Naive thymus-derived CD4-positive, alpha-beta T cell (primary cell): ENCODE results near the gene ACOX1. TPM values are rescaled to one million over a fixed set of nuclear protein-coding genes. Genes with fewer than 3 reads are reported as not detected.

Experiments
- ATAC-seq: fragments of 150-1000 bp; cut with Tn5 transposase; 2 replicates; pipeline ENCODE4 v1.10.0; 2021; ENCODE audit warnings: mild to moderate bottlenecking, moderate library complexity
- CTCF ChIA-PET: fragments of 350-600 bp; sonication (Branson Sonifier 250); formaldehyde crosslinking; loops from one replicate; lab custom pipeline; 2021; ENCODE audit warnings: antibody characterized with exemption; lab: Charles Lee
- POLR2A ChIA-PET: fragments of 350-600 bp; sonication (Branson Sonifier 250); formaldehyde crosslinking; loops from one replicate; lab custom pipeline; 2021; ENCODE audit warnings: antibody characterized with exemption, inconsistent platforms; lab: Charles Lee
- DNase-seq, 9 donors: peaks; one replicate each; pipeline versions ENCODE4 v3.0.0 to v3.0.0-alpha.2; 2020 to 2022; ENCODE audit warnings: mixed read lengths in 1 of 9
- H3K27ac ChIP-seq: one replicate; pipeline ENCODE4 v1.7.0; 2013; ENCODE audit warnings: mild to moderate bottlenecking, low read depth, low read length, moderate library complexity
- H3K27me3 ChIP-seq, 2 donors: one replicate each; pipeline ENCODE4 v1.7.0; 2013; ENCODE audit warnings: low read length in 2 of 2, mild to moderate bottlenecking in 2 of 2, moderate library complexity in 2 of 2; ENCODE audit not compliant: control insufficient read depth in 2 of 2, insufficient read depth in 2 of 2
- H3K36me3 ChIP-seq, 3 experiments: 1 replicate in 2 of 3; 2 replicates in 1 of 3; pipeline ENCODE4 v1.7.0; 2013; ENCODE audit warnings: low read length in 3 of 3, mild to moderate bottlenecking in 3 of 3, moderate library complexity in 1 of 3; ENCODE audit not compliant: insufficient read depth in 3 of 3, control insufficient read depth in 2 of 3
- H3K4me1 ChIP-seq, 2 donors: one replicate each; pipeline ENCODE4 v1.7.0; 2013; ENCODE audit warnings: low read length in 2 of 2, mild to moderate bottlenecking in 2 of 2, moderate library complexity in 1 of 2; ENCODE audit not compliant: control insufficient read depth in 2 of 2, insufficient read depth in 2 of 2
- H3K4me3 ChIP-seq: 2 replicates; pipeline ENCODE4 v1.7.0; 2013; ENCODE audit warnings: mild to moderate bottlenecking, low read length
- H3K9me3 ChIP-seq, 3 experiments: 1 replicate in 2 of 3; 2 replicates in 1 of 3; pipeline ENCODE4 v1.7.0; 2013; ENCODE audit warnings: low read length in 3 of 3; ENCODE audit not compliant: control insufficient read depth in 2 of 3
- H3K27ac Mint-ChIP-seq, 9 donors: one replicate each; pipeline ENCODE4 v1.8.0; 2020 to 2022; ENCODE audit warnings: mixed read lengths in 9 of 9, mild to moderate bottlenecking in 8 of 9, moderate library complexity in 5 of 9, inconsistent platforms in 2 of 9
- H3K27me3 Mint-ChIP-seq, 5 donors: one replicate each; pipeline ENCODE4 v1.8.0; 2021 to 2022; ENCODE audit warnings: mixed read lengths in 5 of 5, mild to moderate bottlenecking in 1 of 5
- H3K36me3 Mint-ChIP-seq, 5 donors: one replicate each; pipeline ENCODE4 v1.8.0; 2020 to 2022; ENCODE audit warnings: mixed read lengths in 5 of 5, mild to moderate bottlenecking in 3 of 5, inconsistent platforms in 1 of 5
- H3K4me1 Mint-ChIP-seq, 7 donors: one replicate each; pipeline ENCODE4 v1.8.0; 2020 to 2022; ENCODE audit warnings: mixed read lengths in 7 of 7, mild to moderate bottlenecking in 3 of 7, inconsistent platforms in 1 of 7
- H3K4me3 Mint-ChIP-seq, 10 donors: one replicate each; pipeline ENCODE4 v1.8.0; 2020 to 2022; ENCODE audit warnings: mild to moderate bottlenecking in 10 of 10, mixed read lengths in 10 of 10, moderate library complexity in 6 of 10, inconsistent platforms in 2 of 10
- H3K9me3 Mint-ChIP-seq, 11 donors: one replicate each; pipeline ENCODE4 v1.8.0; 2020 to 2022; ENCODE audit warnings: mixed read lengths in 11 of 11, mild to moderate bottlenecking in 4 of 11, inconsistent platforms in 1 of 11, moderate library complexity in 1 of 11
- intact Hi-C, 2 donors: fragments of 100-400 bp; cut with micrococcal nuclease; formaldehyde crosslinking; loops; one replicate each; pipeline ENCODE4 v1.15.1; 2023
- polyA plus RNA-seq, 2 donors: library from polyadenylated mRNA; unstranded; fragments of 300-500 nt; fragmentation: Illumina TruSeq; gene quantifications; one replicate each; pipeline ENCODE4 v1.2.3, GENCODE V29; 2021
- total RNA-seq, 6 experiments: library from RNA in 5 of 6; stranded (reverse) in 5 of 6; gene quantifications; 1 replicate in 5 of 6; 2 replicates in 1 of 6; pipeline ENCODE4 v1.2.3 and lab custom pipeline; 2021 to 2026

The ACOX1 gene
- total and polyA plus RNA-seq, 7 experiments from 2014 or later: 12.5 to 35.0 (median 30.9) TPM

DNA sequence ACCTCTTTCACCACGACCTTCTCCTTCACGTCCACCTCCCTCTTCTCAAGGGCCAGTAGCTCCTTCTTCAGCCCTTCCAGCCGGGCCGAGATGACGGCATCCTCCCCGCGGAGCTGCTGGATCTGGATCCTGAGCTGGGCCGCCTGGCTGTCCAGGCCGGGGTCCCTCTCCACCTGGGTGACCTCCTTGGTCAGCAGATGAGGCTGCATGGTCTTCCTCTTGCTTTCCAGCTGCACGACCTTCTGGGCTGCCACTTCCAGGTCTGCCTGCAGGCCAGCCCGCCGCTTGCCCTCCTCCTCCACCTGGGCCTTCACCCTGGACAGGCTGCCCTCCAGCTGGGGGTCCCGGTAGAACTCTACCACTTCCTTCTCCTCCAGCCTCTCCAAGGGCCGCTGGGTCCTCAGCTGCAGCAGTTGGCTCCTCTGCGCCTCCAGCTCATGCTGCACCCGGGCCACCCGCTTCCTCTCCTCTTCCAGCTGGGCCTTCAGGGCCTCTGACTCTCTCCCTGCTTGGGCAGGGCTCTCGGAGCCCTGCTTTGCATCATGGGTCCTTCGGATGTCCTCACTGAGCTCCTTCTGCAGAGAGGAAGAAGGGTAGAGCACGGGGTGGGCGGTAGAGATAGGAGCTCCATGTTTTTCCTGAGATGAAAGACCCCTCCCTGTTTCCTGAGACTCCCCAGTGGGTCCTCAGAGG lies 31.1 kb upstream of the ACOX1 start:
- Mint-ChIP-seq H3K27me3 (no peaks in the 10 kb centered on the region), H3K27ac (no peak overlapping the region), H3K4me3 (no peak overlapping the region), H3K9me3 (peaks cover 0 to 3% (median 0%) of the 10 kb centered on the region in 11 donors), H3K4me1 (peaks cover 0 to 15% (median 10%) of the 10 kb centered on the region in 7 donors), H3K36me3 (peaks cover 0 to 4% (median 0%) of the 10 kb centered on the region in 5 donors)
- H3K27me3 ChIP-seq: no peaks in the 10 kb centered on the region
- DNase-seq (no peak), ATAC-seq (no peak)
- no peak overlapping the region for H3K27ac ChIP-seq
- ChIA-PET POLR2A (interaction anchor here (0.6 to 0.7 kb wide), 2 partner anchors 108 to 133 kb away, joined by 3 to 6 read pairs; no protein-coding TSS in a partner anchor), CTCF (interaction anchor here (0.5 to 3.5 kb wide), 8 partner anchors 9 to 289 kb away, joined by 3 to 12 read pairs (median 5); partner anchors contain the start of gene CDK3)
- H3K4me1 ChIP-seq: peaks cover 3 to 5% of the 10 kb centered on the region in 2 donors
- H3K4me3 ChIP-seq: no peak overlapping the region
- H3K36me3 ChIP-seq: no peaks in the 10 kb centered on the region
- intact Hi-C loops: no loop called here
- H3K9me3 ChIP-seq: no peaks in the 10 kb centered on the region

DNA sequence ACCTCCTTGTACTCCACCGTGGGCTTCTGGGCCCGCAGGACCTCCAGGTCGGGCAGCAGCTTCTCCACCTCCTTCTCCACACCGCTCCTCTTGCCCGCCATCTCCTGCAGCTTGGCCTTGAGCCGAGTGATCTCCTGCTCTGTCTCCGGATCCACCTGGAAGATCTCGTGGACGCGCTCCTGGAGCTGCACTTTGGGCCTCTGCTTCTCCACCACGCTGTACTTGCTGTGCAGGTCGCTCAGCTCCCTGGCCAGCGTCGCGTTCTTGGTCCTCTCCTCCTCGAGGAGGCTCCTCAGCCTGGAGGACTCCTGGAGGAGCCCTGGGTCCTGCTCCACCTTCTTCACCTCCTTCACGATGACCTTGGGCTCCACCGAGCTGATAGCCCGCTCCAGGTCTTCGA lies 30.5 kb upstream of the ACOX1 start:
- ATAC-seq: no peak
- Histone ChIP-seq H3K27ac (no peak overlapping the region), H3K36me3 (no peaks in the 10 kb centered on the region), H3K9me3 (no peaks in the 10 kb centered on the region), H3K27me3 (no peaks in the 10 kb centered on the region), H3K4me1 (peaks cover 2 to 5% of the 10 kb centered on the region in 2 donors), H3K4me3 (no peak overlapping the region)
- POLR2A ChIA-PET: no interaction called here
- H3K9me3 Mint-ChIP-seq: peaks cover 0 to 3% (median 0%) of the 10 kb centered on the region in 11 donors
- no peaks in the 10 kb centered on the region for H3K27me3 Mint-ChIP-seq
- peaks cover 0 to 4% (median 0%) of the 10 kb centered on the region in 5 donors for H3K36me3 Mint-ChIP-seq
- intact Hi-C loops: no loop called here
- CTCF ChIA-PET: interaction anchor here (1.6 to 3.5 kb wide), 4 partner anchors 8 to 289 kb away, joined by 4 to 12 read pairs (median 5); partner anchors contain the start of gene CDK3
- H3K4me3 Mint-ChIP-seq: no peak overlapping the region
- H3K4me1 Mint-ChIP-seq: peaks cover 0 to 13% (median 10%) of the 10 kb centered on the region in 7 donors
- H3K27ac Mint-ChIP-seq: no peak overlapping the region
- no peak for DNase-seq

DNA sequence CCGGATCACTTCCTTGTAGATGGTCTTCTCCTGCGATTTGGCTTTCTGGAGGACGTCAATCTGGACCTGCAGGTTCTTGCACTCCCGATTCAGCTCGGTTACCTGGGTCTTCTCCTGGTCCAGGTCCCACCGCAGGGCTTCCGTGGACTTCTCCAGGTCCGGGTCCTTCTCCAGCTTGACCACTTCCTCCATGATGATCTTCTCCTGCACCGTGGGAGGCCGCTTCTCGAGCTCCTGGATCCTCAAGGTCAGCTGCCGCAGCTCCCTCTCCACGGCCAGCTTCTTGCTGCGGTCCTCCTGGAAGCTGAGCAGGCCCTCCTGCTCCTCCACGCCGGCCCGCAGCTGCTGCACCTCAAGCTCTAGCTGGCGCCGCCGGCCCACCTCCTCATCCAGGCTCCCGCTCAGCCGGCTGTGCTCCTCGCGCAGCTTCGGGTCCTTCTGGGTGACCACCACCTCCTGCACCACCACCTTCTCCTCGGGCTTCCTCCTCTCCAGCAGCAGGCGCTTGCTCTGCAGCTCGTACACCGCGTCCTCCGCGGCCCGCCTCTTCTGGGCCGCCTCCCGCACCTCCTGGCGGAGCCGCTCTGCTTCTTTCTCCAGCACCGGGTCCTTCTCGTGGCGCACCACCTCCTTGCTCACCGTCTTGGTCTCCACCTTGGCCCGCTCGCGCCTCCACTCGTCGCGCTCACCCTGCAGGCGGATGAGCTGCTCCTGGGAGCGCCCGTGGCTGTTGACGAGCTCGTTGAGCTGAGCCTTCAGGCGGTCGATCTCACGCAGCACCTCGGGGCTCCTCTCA lies 29.9 kb upstream of the ACOX1 start:
- intact Hi-C loops: no loop called here
- no peak for ATAC-seq
- no peak overlapping the region for H3K4me3 Mint-ChIP-seq
- Histone ChIP-seq H3K27ac (no peak overlapping the region), H3K27me3 (no peaks in the 10 kb centered on the region), H3K36me3 (no peaks in the 10 kb centered on the region), H3K4me3 (no peak overlapping the region), H3K4me1 (no peaks in the 10 kb centered on the region), H3K9me3 (no peaks in the 10 kb centered on the region)
- H3K27ac Mint-ChIP-seq: no peak overlapping the region
- peaks cover 0 to 3% (median 0%) of the 10 kb centered on the region in 11 donors for H3K9me3 Mint-ChIP-seq
- H3K36me3 Mint-ChIP-seq: peaks cover 0 to 4% (median 0%) of the 10 kb centered on the region in 5 donors
- ChIA-PET POLR2A (interaction anchor here (0.5 to 1.1 kb wide), 3 partner anchors 7 to 44 kb away, joined by 3 to 4 read pairs (median 3); partner anchors contain the start of genes ACOX1 and TEN1), CTCF (interaction anchor here (0.7 to 3.5 kb wide), 4 partner anchors 8 to 103 kb away, joined by 3 to 12 read pairs (median 6); partner anchors contain the start of gene CDK3)
- peaks cover 0 to 7% (median 4%) of the 10 kb centered on the region in 7 donors for H3K4me1 Mint-ChIP-seq
- no peak for DNase-seq
- H3K27me3 Mint-ChIP-seq: no peaks in the 10 kb centered on the region

DNA sequence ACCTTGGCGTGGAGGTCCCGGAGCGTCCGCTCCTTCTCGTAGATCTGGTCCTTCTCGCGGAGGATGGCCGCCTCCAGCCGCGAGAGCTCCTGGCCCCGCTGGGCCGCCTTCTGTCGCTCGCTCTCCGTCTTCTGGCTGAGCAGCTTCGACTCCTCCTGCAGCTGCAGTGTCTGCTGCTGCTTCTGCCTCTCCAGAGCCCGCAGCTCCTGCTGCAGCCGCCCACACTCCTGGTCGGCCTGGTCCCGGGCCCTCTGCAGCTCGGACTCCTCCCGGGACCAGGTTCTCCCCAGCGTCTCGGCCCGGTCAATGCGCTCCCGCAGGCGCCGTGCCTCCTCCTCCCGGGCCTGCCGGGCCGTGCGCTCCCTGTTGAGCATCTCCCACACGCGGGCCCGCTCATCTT lies 29.2 kb upstream of the ACOX1 start:
- H3K9me3 ChIP-seq: no peaks in the 10 kb centered on the region
- CTCF ChIA-PET: interaction anchor here (0.7 to 3.5 kb wide), 5 partner anchors 7 to 102 kb away, joined by 3 to 12 read pairs (median 6); partner anchors contain the start of gene CDK3
- no peaks in the 10 kb centered on the region for H3K27me3 Mint-ChIP-seq
- H3K4me1 ChIP-seq: no peaks in the 10 kb centered on the region
- H3K36me3 ChIP-seq: no peaks in the 10 kb centered on the region
- H3K27ac ChIP-seq: no peak overlapping the region
- no peak overlapping the region for H3K4me3 ChIP-seq
- peaks cover 0 to 7% (median 4%) of the 10 kb centered on the region in 7 donors for H3K4me1 Mint-ChIP-seq
- H3K4me3 Mint-ChIP-seq: no peak overlapping the region
- intact Hi-C loops: no loop called here
- DNase-seq (no peak), ATAC-seq (no peak)
- no peaks in the 10 kb centered on the region for H3K27me3 ChIP-seq
- no peak overlapping the region for H3K27ac Mint-ChIP-seq
- H3K9me3 Mint-ChIP-seq: peaks cover 0 to 3% (median 0%) of the 10 kb centered on the region in 11 donors
- POLR2A ChIA-PET: interaction anchor here (0.5 to 1.1 kb wide), 3 partner anchors 8 to 44 kb away, joined by 3 to 4 read pairs (median 3); partner anchors contain the start of genes ACOX1 and TEN1
- peaks cover 0 to 4% (median 0%) of the 10 kb centered on the region in 5 donors for H3K36me3 Mint-ChIP-seq

DNA sequence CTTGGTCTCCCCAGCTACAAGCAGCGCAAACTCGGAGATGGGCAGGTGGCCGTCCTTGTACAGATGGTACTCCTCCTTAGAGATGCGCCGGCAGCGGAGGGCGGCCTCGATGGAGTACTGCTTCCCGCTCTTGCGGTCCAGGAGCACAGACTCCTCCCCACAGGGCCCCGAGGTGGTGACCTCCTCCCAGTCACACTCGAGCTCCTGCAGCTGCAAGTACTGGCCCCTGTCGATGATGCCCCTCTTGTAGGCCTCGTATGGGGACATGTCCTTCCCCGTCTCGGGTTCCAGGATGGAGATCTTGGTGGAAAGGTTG lies 28.8 kb upstream of the ACOX1 start:
- H3K4me1 Mint-ChIP-seq: peaks cover 0 to 7% (median 4%) of the 10 kb centered on the region in 7 donors
- Histone ChIP-seq H3K27ac (no peak overlapping the region), H3K4me1 (no peaks in the 10 kb centered on the region), H3K27me3 (no peaks in the 10 kb centered on the region), H3K4me3 (no peak overlapping the region), H3K36me3 (no peaks in the 10 kb centered on the region), H3K9me3 (no peaks in the 10 kb centered on the region)
- DNase-seq (no peak), ATAC-seq (no peak)
- H3K9me3 Mint-ChIP-seq: peaks cover 0 to 3% (median 0%) of the 10 kb centered on the region in 11 donors
- intact Hi-C loops: no loop called here
- H3K27ac Mint-ChIP-seq: no peak overlapping the region
- no peaks in the 10 kb centered on the region for H3K27me3 Mint-ChIP-seq
- ChIA-PET POLR2A (interaction anchor here (1.1 kb wide), 1 partner anchor 8 kb away, joined by 4 read pairs; no protein-coding TSS in a partner anchor), CTCF (interaction anchor here (0.7 to 1.7 kb wide), 3 partner anchors 53 to 102 kb away, joined by 3 to 6 read pairs (median 6); no protein-coding TSS in a partner anchor)
- peaks cover 0 to 4% (median 0%) of the 10 kb centered on the region in 5 donors for H3K36me3 Mint-ChIP-seq
- no peak overlapping the region for H3K4me3 Mint-ChIP-seq

DNA sequence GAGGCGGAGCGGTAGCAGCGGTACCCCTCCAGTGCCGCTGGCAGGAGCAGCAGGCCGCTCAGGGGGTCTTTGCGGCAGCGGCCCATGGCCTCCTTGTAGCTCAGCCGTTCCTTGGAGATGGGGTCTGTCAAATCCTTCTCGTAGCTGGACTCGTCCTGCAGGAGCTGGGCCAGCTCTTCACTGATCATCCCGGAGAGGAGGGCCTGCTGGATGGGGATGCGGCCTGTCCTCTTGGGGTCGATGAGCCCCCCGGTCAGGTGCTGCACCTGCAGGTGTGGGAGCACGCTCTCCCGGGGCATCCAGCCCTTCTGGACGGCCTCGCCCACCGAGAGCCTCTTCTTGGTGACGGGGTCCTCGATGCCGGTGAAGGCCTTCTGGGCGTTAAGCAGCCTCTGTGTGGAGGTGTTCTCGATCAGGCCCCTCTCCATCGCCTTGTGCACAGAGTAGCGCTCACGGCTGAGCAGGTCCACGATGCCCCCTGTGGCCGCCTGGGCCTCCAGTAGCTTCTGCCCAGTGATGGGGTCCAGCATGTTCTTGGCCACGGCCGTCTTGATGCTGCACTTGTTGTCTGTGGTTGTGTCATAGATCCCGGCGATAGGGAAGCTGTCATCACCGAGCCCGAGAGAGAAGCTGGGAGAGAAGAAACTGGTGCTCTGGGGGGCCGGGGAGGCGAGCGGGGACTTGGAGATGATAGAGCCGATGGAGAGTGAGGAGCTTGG lies 28.3 kb upstream of the ACOX1 start:
- POLR2A ChIA-PET: interaction anchor here (1.1 kb wide), 1 partner anchor 9 kb away, joined by 4 read pairs; no protein-coding TSS in a partner anchor
- Mint-ChIP-seq H3K9me3 (peaks cover 0 to 3% (median 0%) of the 10 kb centered on the region in 11 donors), H3K4me1 (peaks cover 0 to 7% (median 4%) of the 10 kb centered on the region in 7 donors), H3K4me3 (no peak overlapping the region), H3K27me3 (no peaks in the 10 kb centered on the region), H3K36me3 (peaks cover 0 to 4% (median 0%) of the 10 kb centered on the region in 5 donors), H3K27ac (no peak overlapping the region)
- intact Hi-C loops: no loop called here
- no peak overlapping the region for H3K4me3 ChIP-seq
- H3K27ac ChIP-seq: no peak overlapping the region
- CTCF ChIA-PET: interaction anchor here (0.7 to 1.7 kb wide), 3 partner anchors 53 to 101 kb away, joined by 3 to 6 read pairs (median 6); no protein-coding TSS in a partner anchor
- no peak for DNase-seq
- no peaks in the 10 kb centered on the region for H3K4me1 ChIP-seq
- H3K9me3 ChIP-seq: no peaks in the 10 kb centered on the region
- no peaks in the 10 kb centered on the region for H3K27me3 ChIP-seq
- H3K36me3 ChIP-seq: no peaks in the 10 kb centered on the region
- no peak for ATAC-seq
